ENCODE measurements around the gene CORIN. TPM values are rescaled to one million over a fixed set of nuclear protein-coding genes. Genes with fewer than 3 reads are reported as not detected.

CORIN gene
- polyA plus RNA-seq, 1 donor (not counting 4 experiments of a cell fraction or from before 2014, with no cell fraction given), result 0.14 TPM

DNA sequence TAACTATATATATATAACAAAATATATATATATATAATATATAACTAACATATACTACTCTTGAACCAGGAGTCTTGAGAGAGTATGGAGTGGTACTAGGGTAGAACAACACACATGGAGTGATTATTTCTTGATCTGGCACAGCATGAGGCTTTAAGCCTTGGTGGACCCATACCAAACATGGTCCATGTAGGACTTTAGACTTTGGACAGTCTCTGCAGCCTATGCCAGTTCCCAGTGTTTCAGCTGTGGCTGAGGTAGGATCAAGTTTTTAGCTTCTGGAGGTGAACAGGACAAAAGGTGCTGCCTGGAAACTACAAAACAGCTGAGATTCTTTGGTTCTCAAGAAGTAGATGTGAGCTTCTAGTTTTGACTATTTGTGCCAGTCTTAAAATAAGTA, 20.6 kb downstream of the CORIN start:
- Histone ChIP-seq H3K27ac (ENCODE audit: control insufficient read depth, insufficient read depth, low read length) (no peak overlapping the region), H3K4me2 (ENCODE audit: control insufficient read depth, extremely low read depth, insufficient read depth, low read depth, low read length) (no peak overlapping the region), H3K4me3 (ENCODE audit: control insufficient read depth in 2 of 3, extremely low read depth in 1 of 3, insufficient read depth in 2 of 3, low read depth in 1 of 3, low read length in 3 of 3) (no peak overlapping the region), H3K9me1 (ENCODE audit: control insufficient read depth, extremely low read depth, insufficient read depth, low read length) (no peaks in the 10 kb centered on the region), H2AFZ (ENCODE audit: control insufficient read depth, low read length) (no peak overlapping the region), H3K27me3 (ENCODE audit: control insufficient read depth, extremely low read depth, insufficient read depth, low read length) (no peaks in the 10 kb centered on the region), H3K4me1 (ENCODE audit: control insufficient read depth, extremely low read depth, insufficient read depth, low read length) (no peaks in the 10 kb centered on the region), H3K9me3 (ENCODE audit: control insufficient read depth, low read depth, low read length) (no peaks in the 10 kb centered on the region), H3K9ac (ENCODE audit: control insufficient read depth, extremely low read depth, insufficient read depth, low read length) (no peak overlapping the region), H4K20me1 (ENCODE audit: control insufficient read depth, extremely low read depth, insufficient read depth, low read length) (no peaks in the 10 kb centered on the region), H3K79me2 (ENCODE audit: control insufficient read depth, insufficient read depth, low read length) (no peaks in the 10 kb centered on the region), H3K36me3 (ENCODE audit: control insufficient read depth in 2 of 2, extremely low read depth in 1 of 2, insufficient read depth in 2 of 2, low read length in 2 of 2) (no peaks in the 10 kb centered on the region)
- DNase-seq (ENCODE audit: low read depth, low spot score) (no peak), FAIRE-seq (no peak)
- dilution Hi-C loops (cut with MboI; ENCODE audit: extremely low pct_ligation_motif_present, low sequenced_read_pairs), result no loop called here
- no peak for TF ChIP-seq EZH2 (IDR thresholded peaks at IDR 0.05; ENCODE audit: low read length)
- TF ChIP-seq, protein P1, sequence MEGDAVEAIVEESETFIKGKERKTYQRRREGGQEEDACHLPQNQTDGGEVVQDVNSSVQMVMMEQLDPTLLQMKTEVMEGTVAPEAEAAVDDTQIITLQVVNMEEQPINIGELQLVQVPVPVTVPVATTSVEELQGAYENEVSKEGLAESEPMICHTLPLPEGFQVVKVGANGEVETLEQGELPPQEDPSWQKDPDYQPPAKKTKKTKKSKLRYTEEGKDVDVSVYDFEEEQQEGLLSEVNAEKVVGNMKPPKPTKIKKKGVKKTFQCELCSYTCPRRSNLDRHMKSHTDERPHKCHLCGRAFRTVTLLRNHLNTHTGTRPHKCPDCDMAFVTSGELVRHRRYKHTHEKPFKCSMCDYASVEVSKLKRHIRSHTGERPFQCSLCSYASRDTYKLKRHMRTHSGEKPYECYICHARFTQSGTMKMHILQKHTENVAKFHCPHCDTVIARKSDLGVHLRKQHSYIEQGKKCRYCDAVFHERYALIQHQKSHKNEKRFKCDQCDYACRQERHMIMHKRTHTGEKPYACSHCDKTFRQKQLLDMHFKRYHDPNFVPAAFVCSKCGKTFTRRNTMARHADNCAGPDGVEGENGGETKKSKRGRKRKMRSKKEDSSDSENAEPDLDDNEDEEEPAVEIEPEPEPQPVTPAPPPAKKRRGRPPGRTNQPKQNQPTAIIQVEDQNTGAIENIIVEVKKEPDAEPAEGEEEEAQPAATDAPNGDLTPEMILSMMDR (optimal IDR thresholded peaks at IDR 0.05 in 1 of 3, IDR thresholded peaks at IDR 0.05 in 1 of 3, conservative IDR thresholded peaks at IDR 0.05 in 1 of 3; ENCODE audit: extremely low read depth in 1 of 3, insufficient read depth in 2 of 3, low read length in 3 of 3), result no peak

DNA sequence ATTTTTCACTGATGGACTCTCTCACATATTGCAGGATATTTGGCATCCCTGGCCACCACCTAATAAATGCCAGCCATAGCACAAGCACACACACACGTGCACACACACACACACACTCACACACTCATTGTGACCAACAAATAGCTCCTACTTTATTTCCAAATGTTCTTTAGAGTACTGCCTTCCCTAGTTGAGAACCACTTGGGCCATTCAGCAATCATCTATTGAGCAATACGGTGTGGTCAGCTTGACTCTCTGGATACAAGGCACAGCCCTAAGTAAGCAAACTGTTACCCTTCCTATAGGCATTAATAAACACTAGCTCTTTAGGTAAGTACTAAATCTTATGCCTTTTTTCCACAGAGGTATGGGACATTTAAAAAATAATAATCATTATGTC, 21.1 kb downstream of the CORIN start:
- H3K79me2 ChIP-seq (ENCODE audit: control insufficient read depth, insufficient read depth, low read length), result no peaks in the 10 kb centered on the region
- H3K27me3 ChIP-seq (ENCODE audit: control insufficient read depth, extremely low read depth, insufficient read depth, low read length), result no peaks in the 10 kb centered on the region
- no peak overlapping the region for H3K4me2 ChIP-seq (ENCODE audit: control insufficient read depth, extremely low read depth, insufficient read depth, low read depth, low read length)
- H3K9ac ChIP-seq (ENCODE audit: control insufficient read depth, extremely low read depth, insufficient read depth, low read length), result no peak overlapping the region
- H3K9me1 ChIP-seq (ENCODE audit: control insufficient read depth, extremely low read depth, insufficient read depth, low read length), result no peaks in the 10 kb centered on the region
- no peak overlapping the region for H3K27ac ChIP-seq (ENCODE audit: control insufficient read depth, insufficient read depth, low read length)
- FAIRE-seq, result no peak
- dilution Hi-C loops (cut with MboI; ENCODE audit: extremely low pct_ligation_motif_present, low sequenced_read_pairs), result no loop called here
- H3K4me1 ChIP-seq (ENCODE audit: control insufficient read depth, extremely low read depth, insufficient read depth, low read length), result no peaks in the 10 kb centered on the region
- no peak for DNase-seq (ENCODE audit: low read depth, low spot score)
- TF ChIP-seq, protein P1 (optimal IDR thresholded peaks at IDR 0.05 in 1 of 3, IDR thresholded peaks at IDR 0.05 in 1 of 3, conservative IDR thresholded peaks at IDR 0.05 in 1 of 3; ENCODE audit: extremely low read depth in 1 of 3, insufficient read depth in 2 of 3, low read length in 3 of 3), result no peak
- no peak for TF ChIP-seq EZH2 (IDR thresholded peaks at IDR 0.05; ENCODE audit: low read length)
- H2AFZ ChIP-seq (ENCODE audit: control insufficient read depth, low read length), result no peak overlapping the region
- H3K4me3 ChIP-seq (ENCODE audit: control insufficient read depth in 2 of 3, extremely low read depth in 1 of 3, insufficient read depth in 2 of 3, low read depth in 1 of 3, low read length in 3 of 3), result no peak overlapping the region
- no peaks in the 10 kb centered on the region for H3K36me3 ChIP-seq (ENCODE audit: control insufficient read depth in 2 of 2, extremely low read depth in 1 of 2, insufficient read depth in 2 of 2, low read length in 2 of 2)
- H4K20me1 ChIP-seq (ENCODE audit: control insufficient read depth, extremely low read depth, insufficient read depth, low read length), result no peaks in the 10 kb centered on the region
- H3K9me3 ChIP-seq (ENCODE audit: control insufficient read depth, low read depth, low read length), result no peaks in the 10 kb centered on the region

All from keratinocyte (primary cell).